Sigmoid colon (tissue), 4 donors: ENCODE measurements around the gene PKMYT1.

Experiments used
- CTCF ChIP-seq, 4 experiments: fragments of 450-650 bp in 3 of 4; fragments of 200-600 bp in 1 of 4; IDR thresholded peaks; one replicate each; pipeline ENCODE4 v1.5.1; 2016 to 2019; ENCODE audit warnings: antibody characterized with exemption in 4 of 4, mild to moderate bottlenecking in 3 of 4, moderate library complexity in 2 of 4
- POLR2A ChIP-seq, 2 donors: fragments of 450-650 bp; IDR thresholded peaks; one replicate each; pipeline ENCODE4 v1.6.1; 2016; ENCODE audit warnings: antibody characterized with exemption in 2 of 2, mild to moderate bottlenecking in 2 of 2, moderate library complexity in 2 of 2
- POLR2AphosphoS5 ChIP-seq, 4 donors: sonication (generic); formaldehyde crosslinking; IDR thresholded peaks; one replicate each; pipeline ENCODE4 v1.6.1; 2017; ENCODE audit warnings: antibody characterized with exemption in 4 of 4

GRCh38 chr16:2967211-2967631, 13.0 kb downstream of the PKMYT1 start:
- TF ChIP-seq CTCF (IDR thresholded peaks at IDR 0.05) (no peak), POLR2A (IDR thresholded peaks at IDR 0.05) (no peak), POLR2AphosphoS5 (IDR thresholded peaks at IDR 0.05) (no peak)
